HCT116 (cell line): ENCODE data around the gene RUFY1. TPM values are rescaled to one million over a fixed set of nuclear protein-coding genes. Genes with fewer than 3 reads are reported as not detected.

Experiments used
- ATAC-seq: fragments of 200-7000 bp; cut with Tn5 transposase; 2 replicates; pipeline ENCODE4 v1.9.1; 2020; ENCODE audit warnings: mild to moderate bottlenecking, moderate library complexity
- BruUV-seq: library from RNA; stranded (reverse); fragments of 400-500 nt; replicated peaks from 2 replicates; lab custom pipeline; 2021; lab: Mats Ljungman, UMichigan
- CTCF ChIA-PET: fragments of 300-600 bp; sonication (Branson Sonifier 250); formaldehyde crosslinking; loops from one replicate; lab custom pipeline; 2021; ENCODE audit warnings: antibody characterized with exemption; lab: Charles Lee
- POLR2A ChIA-PET: fragments of 300-600, 350-600 bp; sonication (Branson Sonifier 250); formaldehyde crosslinking; loops from one replicate; lab custom pipeline; 2021; ENCODE audit warnings: antibody characterized with exemption; lab: Charles Lee
- RAD21 ChIA-PET, 2 experiments: fragments of 300-600 bp; sonication (Branson Sonifier 250); formaldehyde crosslinking; loops; one replicate each; lab custom pipeline; 2023; ENCODE audit warnings: low total read pairs in 2 of 2; ENCODE audit not compliant: uncharacterized antibody in 2 of 2, unreplicated experiment in 2 of 2, low non-redundant PET in 1 of 2; lab: Charles Lee
- DNase-seq: peaks from one replicate; pipeline ENCODE4 v3.0.0-alpha.2; 2010; ENCODE audit warnings: low read depth, low spot score
- H2AFZ ChIP-seq: fragments of 200-600 bp; shearing (Covaris generic), sonication (generic); 2 replicates; pipeline ENCODE4 v1.6.1; 2017; ENCODE audit warnings: low read depth, mixed run types, mixed read lengths, antibody characterized with exemption, low read length; ENCODE audit not compliant: poor library complexity, severe bottlenecking
- H3K27ac ChIP-seq: 2 replicates; pipeline ENCODE4 v1.5.1; 2012; ENCODE audit warnings: low read depth, low read length
- H3K27me3 ChIP-seq: fragments of 200-600 bp; sonication (generic); 2 replicates; pipeline ENCODE4 v1.6.1; 2016; ENCODE audit warnings: mixed run types, low read length, mixed read lengths; ENCODE audit not compliant: insufficient read depth
- H3K36me3 ChIP-seq, 2 experiments: fragments of 200-500 bp in 1 of 2; fragments of 200-600 bp in 1 of 2; sonication (Bioruptor generic) in 1 of 2; sonication (generic) in 1 of 2; 2 replicates each; pipeline versions ENCODE4 v1.5.1 to v1.6.1; 2014 to 2016; ENCODE audit warnings: low read length in 2 of 2, inconsistent platforms in 1 of 2, mixed read lengths in 1 of 2, mixed run types in 1 of 2; ENCODE audit not compliant: insufficient read depth in 2 of 2, control insufficient read depth in 1 of 2
- H3K4me1 ChIP-seq, 2 experiments: fragments of 200-600 bp in 1 of 2; sonication (generic) in 1 of 2; 2 replicates each; pipeline versions ENCODE4 v1.5.1 to v1.6.1; 2012 to 2017; ENCODE audit warnings: low read length in 2 of 2, inconsistent platforms in 1 of 2, mild to moderate bottlenecking in 1 of 2, mixed read lengths in 1 of 2, mixed run types in 1 of 2, moderate library complexity in 1 of 2; ENCODE audit not compliant: insufficient read depth in 2 of 2, control insufficient read depth in 1 of 2
- H3K4me2 ChIP-seq: fragments of 200-600 bp; sonication (generic); 2 replicates; pipeline ENCODE4 v1.6.1; 2017; ENCODE audit warnings: mixed run types, low read length, mixed read lengths
- H3K4me3 ChIP-seq, 2 experiments: fragments of 200-600 bp in 1 of 2; sonication (generic) in 1 of 2; replicated peaks in 1 of 2; 2 replicates each; pipeline ENCODE4 v1.5.1; 2011 to 2016; ENCODE audit warnings: low read length in 2 of 2, control low read depth in 1 of 2, low read depth in 1 of 2, mild to moderate bottlenecking in 1 of 2, mixed read lengths in 1 of 2, mixed run types in 1 of 2
- H3K79me2 ChIP-seq: fragments of 200-600 bp; sonication (generic); 2 replicates; pipeline ENCODE4 v1.6.1; 2017; ENCODE audit warnings: mild to moderate bottlenecking, mixed run types, low read length, moderate library complexity, mixed read lengths; ENCODE audit not compliant: insufficient read depth
- H3K9ac ChIP-seq: fragments of 200-600 bp; sonication (generic); 2 replicates; pipeline ENCODE4 v1.6.1; 2016; ENCODE audit warnings: low read length, mixed read lengths
- H3K9me2 ChIP-seq: fragments of 200-600 bp; sonication (generic), shearing (Covaris generic); 2 replicates; pipeline ENCODE4 v1.6.1; 2017; ENCODE audit warnings: mixed run types, mild to moderate bottlenecking, moderate library complexity; ENCODE audit not compliant: insufficient read depth
- H3K9me3 ChIP-seq, 2 experiments: fragments of 200-500 bp in 1 of 2; fragments of 200-600 bp in 1 of 2; sonication (Bioruptor generic) in 1 of 2; sonication (generic) in 1 of 2; 2 replicates each; pipeline ENCODE4 v1.6.1; 2014 to 2017; ENCODE audit warnings: low read length in 2 of 2, mixed read lengths in 2 of 2, inconsistent platforms in 1 of 2, low read depth in 1 of 2, mild to moderate bottlenecking in 1 of 2, mixed run types in 1 of 2, moderate library complexity in 1 of 2; ENCODE audit not compliant: control insufficient read depth in 1 of 2, insufficient read depth in 1 of 2
- H4K20me1 ChIP-seq: fragments of 200-600 bp; sonication (generic), shearing (Covaris generic); 2 replicates; pipeline ENCODE4 v1.6.1; 2017; ENCODE audit warnings: mixed run types, mild to moderate bottlenecking, moderate library complexity; ENCODE audit not compliant: insufficient read depth
- CBX3 ChIP-seq: IDR thresholded peaks from 2 replicates; pipeline ENCODE4 v1.6.1; 2012; ENCODE audit warnings: low read depth
- CEBPB ChIP-seq: IDR thresholded peaks from 2 replicates; pipeline ENCODE4 v1.6.1; 2012; ENCODE audit warnings: low read depth
- CTCF ChIP-seq, 3 experiments: fragments of 200-600 bp in 1 of 3; sonication (generic) in 1 of 3; IDR thresholded peaks in 2 of 3; conservative IDR thresholded peaks in 1 of 3; 2 replicates each; pipeline ENCODE4 v1.5.1; 2012 to 2017; ENCODE audit warnings: low read depth in 2 of 3, low read length in 2 of 3, antibody characterized with exemption in 1 of 3, borderline replicate concordance in 1 of 3, control low read depth in 1 of 3, mild to moderate bottlenecking in 1 of 3, mixed read lengths in 1 of 3, mixed run types in 1 of 3, moderate library complexity in 1 of 3; ENCODE audit not compliant: insufficient read depth in 1 of 3
- EGR1 ChIP-seq: IDR thresholded peaks from 2 replicates; pipeline ENCODE4 v1.6.1; 2012; ENCODE audit warnings: low read depth
- ELF1 ChIP-seq: IDR thresholded peaks from 2 replicates; pipeline ENCODE4 v1.6.1; 2012; ENCODE audit warnings: low read depth, borderline replicate concordance
- FOSL1 ChIP-seq: IDR thresholded peaks from 2 replicates; pipeline ENCODE4 v1.6.1; 2012; ENCODE audit warnings: low read depth
- JUND ChIP-seq: IDR thresholded peaks from 2 replicates; pipeline ENCODE4 v1.6.1; 2012
- MAX ChIP-seq: IDR thresholded peaks from 2 replicates; pipeline ENCODE4 v1.6.1; 2012
- RAD21 ChIP-seq: IDR thresholded peaks from 2 replicates; pipeline ENCODE4 v1.6.1; 2012; ENCODE audit warnings: low read depth, mild to moderate bottlenecking
- REST ChIP-seq: IDR thresholded peaks from 2 replicates; pipeline ENCODE4 v1.6.1; 2012; ENCODE audit warnings: low read depth
- TCF7L2 ChIP-seq: IDR thresholded peaks from 2 replicates; pipeline ENCODE4 v1.7.0; 2011; ENCODE audit warnings: borderline replicate concordance, inconsistent platforms; ENCODE audit not compliant: insufficient read depth, insufficient read length; ENCODE audit errors: extremely low read depth
- YY1 ChIP-seq: IDR thresholded peaks from 2 replicates; pipeline ENCODE4 v1.6.1; 2011; ENCODE audit warnings: low read length, low read depth, moderate library complexity, mild to moderate bottlenecking; ENCODE audit not compliant: insufficient replicate concordance; ENCODE audit errors: extremely low read depth
- ZNF274 ChIP-seq: fragments of 200-500 bp; sonication (Bioruptor generic); IDR thresholded peaks from 2 replicates; pipeline ENCODE4 v1.6.1; 2014; ENCODE audit warnings: mild to moderate bottlenecking, low read depth, low read length, inconsistent platforms
- intact Hi-C: fragments of 100-400 bp; cut with micrococcal nuclease; formaldehyde crosslinking; loops from 2 replicates; pipeline ENCODE4 v1.10.0; 2022
- total RNA-seq: library from RNA; stranded (reverse); gene quantifications from one replicate; pipeline ENCODE4 v1.2.1, GENCODE V29; 2021; ENCODE audit not compliant: unreplicated experiment

RUFY1 gene
- total RNA-seq, 1 experiment from 2014 or later = 32.9 TPM

- Histone ChIP-seq H3K27me3 (no peaks in the 10 kb centered on the region), H2AFZ (no peak overlapping the region), H3K36me3 (peaks cover 34 to 45% of the 10 kb centered on the region in 2 experiments), H3K4me3 (no peak overlapping the region), H3K4me2 (no peak overlapping the region), H3K9ac (no peak overlapping the region), H3K79me2 (no peaks in the 10 kb centered on the region), H3K27ac (no peak overlapping the region), H3K9me3 (no peaks in the 10 kb centered on the region)
- no TSS peak for BruUV-seq
- POLR2A ChIA-PET = no interaction called here
- DNase-seq = no peak
- no peak for ATAC-seq
- TF ChIP-seq JUND (no peak), CEBPB (no peak), REST (no peak), YY1 (no peak), ZNF274 (no peak), CTCF (IDR thresholded peaks at IDR 0.05 in 2 of 3, conservative IDR thresholded peaks at IDR 0.05 in 1 of 3; ENCODE audit: borderline replicate concordance in 1 of 3, insufficient read depth in 1 of 3, low read depth in 2 of 3, low read length in 2 of 3) (no peak), MAX (no peak), CBX3 (no peak), ELF1 (no peak), FOSL1 (no peak), EGR1 (no peak), RAD21 (no peak), TCF7L2 (no peak)
- TF ChIP-seq, all 23 proteins: peak for 0
- no peaks in the 10 kb centered on the region for H3K4me1 ChIP-seq
- no peaks in the 10 kb centered on the region for H4K20me1 ChIP-seq
- CTCF ChIA-PET = no interaction called here
- RAD21 ChIA-PET = no interaction called here
- no peaks in the 10 kb centered on the region for H3K9me2 ChIP-seq
- intact Hi-C loops = no loop called here
Observed at GRCh38 chr5:179596421-179596820, 46.1 kb downstream of the RUFY1 start.
